Keratinocyte (primary cell): ENCODE results near the gene TMCO1. TPM values are rescaled to one million over a fixed set of nuclear protein-coding genes. Genes with fewer than 3 reads are reported as not detected.

Experiments
- DNase-seq: peaks from one replicate; pipeline ENCODE4 v3.0.0-alpha.2; 2011; ENCODE audit warnings: low read depth, missing footprints, low spot score
- FAIRE-seq: peaks from 2 replicates; lab custom pipeline; 2011; peaks lifted over from hg19 to GRCh38; lab: Jason Lieb, UNC
- H2AFZ ChIP-seq: 2 replicates; pipeline ENCODE4 v1.6.0; 2012; ENCODE audit warnings: low read length, control low read depth, inconsistent platforms; ENCODE audit not compliant: control insufficient read depth
- H3K27ac ChIP-seq: 2 replicates; pipeline ENCODE4 v1.5.1; 2011; ENCODE audit warnings: low read length; ENCODE audit not compliant: control insufficient read depth, insufficient read depth
- H3K27me3 ChIP-seq: 3 replicates; pipeline ENCODE4 v1.6.0; 2011; ENCODE audit warnings: low read length; ENCODE audit not compliant: control insufficient read depth, insufficient read depth; ENCODE audit errors: extremely low read depth
- H3K36me3 ChIP-seq, 2 experiments: 2 replicates in 1 of 2; 3 replicates in 1 of 2; pipeline ENCODE4 v1.5.1; 2011; ENCODE audit warnings: low read length in 2 of 2, mild to moderate bottlenecking in 1 of 2; ENCODE audit not compliant: control insufficient read depth in 2 of 2, insufficient read depth in 2 of 2; ENCODE audit errors: extremely low read depth in 1 of 2
- H3K4me1 ChIP-seq: 3 replicates; pipeline ENCODE4 v1.5.1; 2011; ENCODE audit warnings: low read length; ENCODE audit not compliant: control insufficient read depth, insufficient read depth; ENCODE audit errors: extremely low read depth
- H3K4me2 ChIP-seq: 3 replicates; pipeline ENCODE4 v1.6.0; 2011; ENCODE audit warnings: low read depth, low read length; ENCODE audit not compliant: control insufficient read depth, insufficient read depth; ENCODE audit errors: extremely low read depth
- H3K4me3 ChIP-seq, 3 experiments: fragments of 200-600 bp in 1 of 3; sonication (generic) in 1 of 3; 2 replicates in 2 of 3; 3 replicates in 1 of 3; pipeline ENCODE4 v1.5.1; 2011 to 2016; ENCODE audit warnings: low read length in 3 of 3, mild to moderate bottlenecking in 3 of 3, control low read depth in 2 of 3, inconsistent platforms in 1 of 3, low read depth in 1 of 3, mixed read lengths in 1 of 3, mixed run types in 1 of 3, moderate library complexity in 1 of 3; ENCODE audit not compliant: control insufficient read depth in 2 of 3, insufficient read depth in 2 of 3; ENCODE audit errors: extremely low read depth in 1 of 3
- H3K79me2 ChIP-seq: 2 replicates; pipeline ENCODE4 v1.6.0; 2012; ENCODE audit warnings: low read length; ENCODE audit not compliant: control insufficient read depth, insufficient read depth
- H3K9ac ChIP-seq: 3 replicates; pipeline ENCODE4 v1.6.0; 2011; ENCODE audit warnings: low read length; ENCODE audit not compliant: control insufficient read depth, insufficient read depth; ENCODE audit errors: extremely low read depth
- H3K9me1 ChIP-seq: 3 replicates; pipeline ENCODE4 v1.6.0; 2011; ENCODE audit warnings: low read length; ENCODE audit not compliant: control insufficient read depth, insufficient read depth; ENCODE audit errors: extremely low read depth
- H3K9me3 ChIP-seq: 2 replicates; pipeline ENCODE4 v1.5.1; 2012; ENCODE audit warnings: low read depth, low read length; ENCODE audit not compliant: control insufficient read depth
- H4K20me1 ChIP-seq: 3 replicates; pipeline ENCODE4 v1.6.0; 2011; ENCODE audit warnings: low read length; ENCODE audit not compliant: control insufficient read depth, insufficient read depth; ENCODE audit errors: extremely low read depth
- EZH2 ChIP-seq: IDR thresholded peaks from one replicate; pipeline ENCODE4 v1.6.1; 2012; ENCODE audit warnings: inconsistent platforms, mild to moderate bottlenecking, low read length, moderate library complexity
- dilution Hi-C: fragments of 300-500 bp; cut with MboI; formaldehyde crosslinking; loops from one replicate; pipeline ENCODE4 v1.7.0; 2020; ENCODE audit warnings: low sequenced_read_pairs; ENCODE audit not compliant: extremely low pct_ligation_motif_present
- polyA plus RNA-seq, 5 experiments: library from polyadenylated mRNA; depleted of rRNA in 3 of 5; stranded (reverse) in 3 of 5; stranded (forward) in 1 of 5; unstranded in 1 of 5; fragments of >200 nt; gene quantifications; 1 replicate in 1 of 5; 2 replicates in 3 of 5; 3 replicates in 1 of 5; pipeline versions ENCODE4 v1.2.1 to v1.2.3, GENCODE V29; 2011 to 2012; ENCODE audit warnings: missing spikeins in 2 of 5, low read depth in 1 of 5, low replicate concordance in 1 of 5
- TF ChIP-seq, protein P1 (sequence below), 3 experiments: IDR thresholded peaks in 1 of 3; conservative IDR thresholded peaks in 1 of 3; optimal IDR thresholded peaks in 1 of 3; 2 replicates in 2 of 3; 3 replicates in 1 of 3; pipeline versions ENCODE3 to v1.5.1; 2011; ENCODE audit warnings: low read length in 3 of 3, mild to moderate bottlenecking in 3 of 3, moderate library complexity in 2 of 3, control low read depth in 1 of 3, inconsistent platforms in 1 of 3; ENCODE audit not compliant: insufficient read depth in 2 of 3; ENCODE audit errors: extremely low read depth in 1 of 3

Gene TMCO1
- polyA plus RNA-seq, 1 donor (not counting 4 experiments of a cell fraction or from before 2014, with no cell fraction given) = 172 TPM

DNA sequence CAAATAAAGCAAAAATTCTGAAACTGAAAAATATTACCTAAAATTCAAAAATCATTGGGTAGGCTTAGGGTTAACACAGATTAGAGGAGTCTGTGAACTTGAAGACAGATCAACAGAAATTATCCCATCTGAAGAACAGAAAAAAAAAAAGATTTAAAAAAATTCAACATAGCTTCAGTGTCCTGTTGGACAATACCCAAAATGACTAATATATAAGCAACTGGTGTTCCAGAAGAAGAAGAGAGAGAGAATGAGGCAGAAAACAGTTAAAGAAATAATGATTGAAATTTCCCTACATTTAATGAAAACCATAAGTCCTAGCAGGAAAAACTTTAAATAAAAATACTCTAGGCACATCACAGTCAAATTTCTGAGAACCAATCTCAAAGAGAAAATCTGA lies 31.5 kb downstream of the TMCO1 start:
- H3K4me2 ChIP-seq = no peak overlapping the region
- no peaks in the 10 kb centered on the region for H3K9me3 ChIP-seq
- no peaks in the 10 kb centered on the region for H3K9me1 ChIP-seq
- H3K79me2 ChIP-seq = no peaks in the 10 kb centered on the region
- dilution Hi-C loops = no loop called here
- FAIRE-seq (no peak), DNase-seq (no peak)
- H3K9ac ChIP-seq = no peak overlapping the region
- H4K20me1 ChIP-seq = no peaks in the 10 kb centered on the region
- peaks cover 3 to 11% of the 10 kb centered on the region in 2 experiments for H3K36me3 ChIP-seq
- no peak overlapping the region for H3K27ac ChIP-seq
- no peaks in the 10 kb centered on the region for H3K27me3 ChIP-seq
- no peaks in the 10 kb centered on the region for H3K4me1 ChIP-seq
- no peak overlapping the region for H3K4me3 ChIP-seq
- TF ChIP-seq, protein P1, sequence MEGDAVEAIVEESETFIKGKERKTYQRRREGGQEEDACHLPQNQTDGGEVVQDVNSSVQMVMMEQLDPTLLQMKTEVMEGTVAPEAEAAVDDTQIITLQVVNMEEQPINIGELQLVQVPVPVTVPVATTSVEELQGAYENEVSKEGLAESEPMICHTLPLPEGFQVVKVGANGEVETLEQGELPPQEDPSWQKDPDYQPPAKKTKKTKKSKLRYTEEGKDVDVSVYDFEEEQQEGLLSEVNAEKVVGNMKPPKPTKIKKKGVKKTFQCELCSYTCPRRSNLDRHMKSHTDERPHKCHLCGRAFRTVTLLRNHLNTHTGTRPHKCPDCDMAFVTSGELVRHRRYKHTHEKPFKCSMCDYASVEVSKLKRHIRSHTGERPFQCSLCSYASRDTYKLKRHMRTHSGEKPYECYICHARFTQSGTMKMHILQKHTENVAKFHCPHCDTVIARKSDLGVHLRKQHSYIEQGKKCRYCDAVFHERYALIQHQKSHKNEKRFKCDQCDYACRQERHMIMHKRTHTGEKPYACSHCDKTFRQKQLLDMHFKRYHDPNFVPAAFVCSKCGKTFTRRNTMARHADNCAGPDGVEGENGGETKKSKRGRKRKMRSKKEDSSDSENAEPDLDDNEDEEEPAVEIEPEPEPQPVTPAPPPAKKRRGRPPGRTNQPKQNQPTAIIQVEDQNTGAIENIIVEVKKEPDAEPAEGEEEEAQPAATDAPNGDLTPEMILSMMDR (optimal IDR thresholded peaks at IDR 0.05 in 1 of 3, IDR thresholded peaks at IDR 0.05 in 1 of 3, conservative IDR thresholded peaks at IDR 0.05 in 1 of 3; ENCODE audit: extremely low read depth in 1 of 3, insufficient read depth in 2 of 3, low read length in 3 of 3) = no peak
- TF ChIP-seq EZH2 = no peak
- H2AFZ ChIP-seq = no peak overlapping the region

- DNase-seq (no peak), FAIRE-seq (no peak)
- Histone ChIP-seq H3K36me3 (peaks cover 0 to 3% of the 10 kb centered on the region in 2 experiments), H3K27me3 (no peaks in the 10 kb centered on the region), H3K9me1 (no peaks in the 10 kb centered on the region), H3K4me3 (no peak overlapping the region), H3K9me3 (no peaks in the 10 kb centered on the region), H3K4me2 (no peak overlapping the region), H3K79me2 (no peaks in the 10 kb centered on the region), H3K9ac (no peak overlapping the region), H2AFZ (no peak overlapping the region), H3K4me1 (no peaks in the 10 kb centered on the region), H4K20me1 (no peaks in the 10 kb centered on the region), H3K27ac (no peak overlapping the region)
- dilution Hi-C loops = no loop called here
- TF ChIP-seq, protein P1 (optimal IDR thresholded peaks at IDR 0.05 in 1 of 3, IDR thresholded peaks at IDR 0.05 in 1 of 3, conservative IDR thresholded peaks at IDR 0.05 in 1 of 3; ENCODE audit: extremely low read depth in 1 of 3, insufficient read depth in 2 of 3, low read length in 3 of 3) = no peak
- TF ChIP-seq EZH2 = no peak
These were observed 33.8 kb downstream of the TMCO1 start for GRCh38 chr1:165734906-165735305.
